NCI-H446 (cell line): ENCODE data around the gene PCSK1.

Source experiments
- DNase-seq, 2 experiments: peaks; one replicate each; lab custom pipeline; 2025; lab: John Stamatoyannopoulos, UW

The PCSK1 gene

DNA sequence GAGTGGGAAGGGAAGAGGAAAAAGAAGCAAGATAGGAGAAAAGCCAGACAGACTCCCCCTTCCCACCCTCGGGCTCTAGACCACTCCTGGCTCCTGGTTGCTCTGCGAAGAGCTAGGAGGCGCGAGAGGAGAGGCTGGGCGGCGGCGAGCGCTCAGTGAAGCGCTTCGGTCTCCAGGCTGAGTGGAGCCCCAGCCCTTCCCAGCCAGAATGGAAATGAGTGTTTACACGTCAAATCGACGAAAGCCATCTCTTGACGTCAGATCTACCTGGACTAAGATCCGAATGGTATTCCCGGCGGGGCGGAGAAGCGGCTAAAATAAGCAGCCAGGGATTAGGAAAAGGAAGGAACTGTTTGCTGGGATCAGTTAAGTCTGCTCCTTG, at the start of gene PCSK1:
Gene PCSK1, minus strand, starts transcription at position 183 of the 382 bp plus-strand sequence. CDS start 206 bp downstream, outside the sequence.
- DNase-seq: peak; percentile 41 to 75

DNA sequence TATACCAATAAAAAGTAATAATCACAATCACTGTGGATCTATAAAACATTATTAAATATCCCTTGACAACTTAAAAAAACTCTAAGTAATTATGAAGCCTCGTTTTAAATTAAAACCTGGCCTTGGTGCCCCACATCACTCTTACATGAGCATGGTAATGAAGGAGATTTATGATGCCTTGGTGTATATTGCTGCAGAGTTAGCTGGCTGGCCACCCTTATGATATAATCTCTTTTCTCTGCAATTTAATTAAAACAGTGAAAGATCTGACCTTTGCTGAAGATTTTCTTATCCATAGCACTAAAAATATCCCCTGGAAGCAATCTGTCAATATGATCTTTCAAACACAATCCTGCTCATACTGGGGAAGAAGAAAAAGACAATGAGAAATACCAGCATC, 48.8 kb upstream of the PCSK1 start:
- no peak for DNase-seq

DNA sequence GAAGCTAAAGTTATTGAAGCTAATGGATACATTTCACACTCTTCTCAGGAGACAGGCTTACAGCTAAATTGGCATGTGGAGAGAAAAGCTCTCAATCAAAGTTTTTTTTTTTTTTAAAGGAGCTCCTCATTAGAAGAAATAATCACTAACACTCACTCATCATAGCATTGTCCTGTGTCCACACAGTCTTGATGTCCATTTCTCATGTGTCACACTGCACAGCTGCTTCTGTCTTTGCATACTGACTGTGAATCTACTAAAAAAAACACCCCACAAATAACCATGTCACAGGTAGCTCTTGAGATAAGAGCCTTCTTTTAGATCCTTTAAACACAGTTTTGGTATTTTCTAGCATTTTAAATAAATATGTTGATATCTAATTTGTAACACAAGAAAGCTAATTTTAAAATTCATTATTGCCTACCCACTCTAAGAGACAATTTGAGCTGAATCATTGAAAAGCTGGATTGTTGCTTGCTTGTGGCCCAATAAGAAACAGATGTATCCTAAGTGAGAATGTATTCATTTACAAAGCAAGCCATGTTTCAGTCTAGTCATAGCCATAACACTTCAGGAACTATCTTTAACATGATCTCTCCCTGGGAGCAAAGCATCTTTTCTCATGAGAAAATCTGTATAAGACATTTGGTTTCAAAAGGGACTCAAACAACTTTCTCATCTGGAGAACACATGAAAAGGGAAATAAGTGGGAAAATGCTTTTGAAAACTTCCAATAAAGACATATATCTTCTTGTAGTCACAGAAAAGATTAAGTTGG, 48.1 kb upstream of the PCSK1 start:
- DNase-seq: no peak

- DNase-seq: no peak
Measured at GRCh38 chr5:96478983-96479382, 45.9 kb upstream of the PCSK1 start.

GRCh38 chr5:96476654-96477053, 43.6 kb upstream of the PCSK1 start:
- no peak for DNase-seq

DNA sequence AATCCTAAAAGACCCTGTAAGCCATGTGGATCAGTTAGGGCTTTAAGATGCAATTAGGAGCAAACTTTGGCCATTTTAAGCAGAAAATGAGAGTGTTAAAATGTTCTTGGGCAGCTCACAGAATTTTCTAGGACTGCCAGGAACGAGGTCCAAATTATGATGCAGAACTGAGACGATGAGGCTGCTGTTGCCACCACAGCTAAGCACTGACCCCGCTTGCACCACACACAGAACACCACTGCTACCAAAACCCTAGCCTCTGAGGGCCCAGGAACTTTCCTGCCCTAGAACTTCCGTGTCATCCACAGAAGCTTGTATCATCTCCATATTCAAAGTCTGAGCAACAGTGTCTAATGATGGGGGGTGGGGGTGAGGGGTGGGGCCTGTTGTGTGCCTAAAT, 41.0 kb upstream of the PCSK1 start:
- no peak for DNase-seq

GRCh38 chr5:96473155-96473554, 40.1 kb upstream of the PCSK1 start:
- DNase-seq: no peak

DNA sequence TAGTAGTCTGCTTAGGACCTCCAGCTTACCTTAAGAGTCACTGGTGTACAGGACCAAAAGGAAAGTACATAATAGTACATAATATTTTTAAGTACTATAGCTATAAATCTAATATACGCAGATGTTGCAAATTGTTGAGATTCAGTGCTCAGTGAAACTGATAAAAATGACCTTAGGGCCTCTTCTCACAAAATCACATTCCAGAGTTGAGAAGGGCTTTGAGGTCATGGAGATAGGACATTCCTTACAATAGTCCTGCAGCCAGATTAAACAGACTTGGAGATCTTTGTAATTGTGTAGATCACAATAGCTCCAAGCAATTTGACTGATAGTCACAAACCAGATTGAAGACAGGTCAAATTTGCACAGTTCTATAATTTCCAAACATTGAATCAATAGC, 37.7 kb upstream of the PCSK1 start:
- no peak for DNase-seq

- DNase-seq: no peak
Measured at GRCh38 chr5:96468956-96469355, 35.9 kb upstream of the PCSK1 start.

- DNase-seq: peak in 1 of 2 experiments; percentile 23
Measured at GRCh38 chr5:96463091-96463490, 30.0 kb upstream of the PCSK1 start.

DNA sequence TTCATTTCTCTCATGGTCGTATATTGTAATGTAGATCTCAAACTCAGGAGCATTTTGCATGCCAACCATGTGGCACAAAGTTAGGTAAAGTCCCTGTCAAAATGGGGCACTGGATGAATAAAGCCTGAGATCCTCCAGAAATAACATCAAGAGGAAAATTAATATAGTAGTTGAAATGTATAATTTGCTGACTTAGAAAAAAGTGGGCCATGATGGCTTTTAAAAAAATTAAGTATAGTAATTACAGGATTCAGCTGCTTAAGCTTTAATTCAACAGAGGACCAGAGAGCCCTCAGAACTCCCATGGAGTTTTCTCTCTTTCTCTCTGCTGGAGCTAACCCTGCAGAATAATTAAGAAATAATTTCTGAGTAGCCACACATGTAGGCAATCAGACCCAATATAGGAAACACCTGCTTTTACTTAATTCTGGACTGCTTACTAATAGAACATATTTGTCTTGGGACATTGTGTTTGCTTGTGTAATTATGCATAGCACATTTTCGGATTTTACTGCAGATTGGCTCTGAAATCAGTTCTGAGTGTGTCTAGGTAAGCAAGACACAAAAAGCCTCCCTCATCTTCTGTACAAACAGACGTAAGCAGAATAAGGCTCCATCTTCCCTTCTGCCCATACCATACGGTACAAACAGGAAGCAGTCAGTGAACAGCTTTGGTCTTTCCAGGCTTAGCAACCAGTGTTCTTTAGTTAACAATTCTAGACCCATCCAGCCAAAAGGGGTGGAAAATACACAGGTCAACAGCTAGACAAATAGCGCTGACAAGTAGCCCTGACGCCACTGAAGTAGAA, 26.5 kb upstream of the PCSK1 start:
- DNase-seq: no peak

DNA sequence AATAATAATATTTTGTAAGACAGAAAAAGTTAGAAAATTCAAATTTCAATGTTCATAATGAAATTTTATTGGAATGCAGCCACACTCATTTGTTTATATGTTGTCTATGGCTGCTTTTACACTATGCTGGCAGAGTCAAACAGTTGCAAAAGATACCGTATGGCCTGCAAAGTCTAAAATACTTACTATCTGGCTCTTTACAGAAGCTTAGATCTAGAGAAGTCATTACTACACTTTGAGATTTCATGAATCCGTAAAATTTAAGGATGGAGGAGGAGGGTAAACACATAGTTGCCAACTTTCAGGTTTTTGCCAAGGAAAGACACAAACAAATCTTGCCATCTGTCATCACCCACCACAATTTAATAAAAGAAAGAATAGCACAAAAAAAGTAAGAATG, 25.1 kb upstream of the PCSK1 start:
- peak in 1 of 2 experiments; percentile 31 for DNase-seq

DNA sequence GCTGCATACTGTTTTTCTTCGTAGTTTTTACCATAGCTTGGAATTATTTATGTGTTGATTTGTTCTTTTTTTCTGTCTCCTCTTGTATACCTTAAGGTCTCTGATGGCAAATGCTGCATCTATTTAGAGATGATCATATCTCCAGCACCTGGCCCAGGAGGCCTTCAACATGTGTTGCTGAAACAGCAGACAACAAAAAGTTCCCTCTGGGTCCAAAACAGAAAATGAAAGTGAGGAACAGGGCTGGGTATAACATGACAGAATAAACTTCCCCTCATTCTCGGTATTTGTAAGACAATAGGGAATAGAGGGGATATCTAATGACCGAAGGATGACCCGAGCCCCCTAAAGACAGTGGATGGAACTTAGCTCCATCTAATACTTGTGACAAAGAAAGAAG, 22.7 kb upstream of the PCSK1 start:
- DNase-seq: no peak

DNA sequence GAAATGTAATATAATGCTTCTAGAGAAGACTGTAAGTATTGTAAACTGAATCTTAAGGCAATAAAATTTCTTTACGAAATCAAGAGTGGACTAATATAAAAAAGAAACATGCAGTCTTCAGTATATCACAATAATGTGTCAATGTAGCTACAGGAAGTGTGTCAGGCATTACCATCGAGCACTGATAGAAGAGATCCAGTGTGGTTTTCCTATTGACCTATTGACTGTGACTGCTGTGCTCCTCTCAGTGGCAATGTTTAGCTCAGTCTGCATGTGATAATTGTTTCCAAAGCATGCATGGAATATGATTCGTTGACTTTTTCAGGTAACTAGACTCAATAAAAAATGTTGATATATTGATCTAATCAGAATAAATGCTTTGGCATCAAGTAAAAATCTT, 20.3 kb upstream of the PCSK1 start:
- DNase-seq: no peak

- DNase-seq: no peak
Measured at GRCh38 chr5:96447949-96448348, 14.9 kb upstream of the PCSK1 start.

DNA sequence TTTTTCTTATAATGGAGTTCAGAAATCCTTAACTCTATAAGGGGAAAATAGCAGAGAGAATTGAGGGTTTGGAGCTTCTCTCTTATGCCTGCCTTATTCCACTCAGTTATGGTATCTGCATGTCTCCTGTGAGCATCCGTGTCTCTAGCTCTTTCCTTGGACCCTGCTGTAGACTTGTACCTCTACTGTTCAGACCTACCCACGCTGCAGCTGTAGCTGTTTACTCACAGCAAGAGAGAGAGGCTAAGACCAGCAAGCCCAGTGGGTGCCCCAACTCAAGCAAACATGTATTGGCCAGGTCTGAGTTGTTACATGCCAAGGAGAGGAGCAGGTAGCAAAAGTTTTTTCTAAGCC, 7.1 kb upstream of the PCSK1 start:
- DNase-seq: no peak

GRCh38 chr5:96439477-96440184, 6.6 kb upstream of the PCSK1 start:
- no peak for DNase-seq

- DNase-seq: peak in 1 of 2 experiments; percentile 15
Measured at GRCh38 chr5:96434201-96434645, 1.2 kb upstream of the PCSK1 start.

DNA sequence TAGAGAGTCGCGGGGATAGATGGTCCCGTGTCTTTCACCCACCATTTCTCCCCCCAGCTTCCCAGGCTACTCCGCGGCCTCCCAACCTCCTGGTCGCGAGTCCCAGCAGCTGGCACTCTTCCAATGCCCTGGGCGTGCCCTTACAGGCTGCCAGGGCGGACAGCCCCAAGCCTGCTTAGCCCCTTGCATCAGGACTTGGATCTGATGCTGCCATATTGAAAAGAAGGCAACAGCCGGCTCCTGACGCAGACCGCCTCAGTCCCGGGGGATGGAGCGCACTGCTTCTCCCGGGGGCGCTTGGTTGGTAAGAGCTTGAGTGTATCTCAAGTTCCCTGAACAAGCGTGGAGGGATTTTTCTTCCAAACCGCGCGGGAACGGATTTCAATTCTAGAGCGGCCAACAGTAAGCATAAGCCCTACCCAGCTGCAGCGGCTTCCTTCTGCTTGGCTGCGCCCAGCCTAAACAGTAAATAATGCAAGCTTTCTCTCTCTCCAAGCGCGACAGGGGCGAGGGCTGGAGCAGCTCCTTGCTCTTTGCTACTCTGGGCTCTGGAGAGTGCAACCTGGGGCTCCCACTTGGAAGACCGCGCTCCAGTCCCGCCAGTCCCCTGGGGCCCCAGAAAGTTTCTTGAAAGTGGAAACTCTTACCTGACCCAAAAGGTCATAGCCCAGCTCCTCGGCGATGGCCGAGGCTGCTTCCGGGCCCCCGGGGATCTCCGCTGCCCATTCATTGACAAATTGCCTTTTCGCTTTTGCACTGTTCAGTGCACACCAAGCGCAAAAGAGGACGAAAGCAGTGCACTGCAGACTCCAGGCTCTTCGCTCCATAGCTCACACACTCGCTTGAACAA, 607 bp downstream of the PCSK1 start:
- peak; percentile 87 to 96 for DNase-seq

GRCh38 chr5:96431376-96432187, 1.5 kb downstream of the PCSK1 start:
- DNase-seq: peak; percentile 82 to 93

DNA sequence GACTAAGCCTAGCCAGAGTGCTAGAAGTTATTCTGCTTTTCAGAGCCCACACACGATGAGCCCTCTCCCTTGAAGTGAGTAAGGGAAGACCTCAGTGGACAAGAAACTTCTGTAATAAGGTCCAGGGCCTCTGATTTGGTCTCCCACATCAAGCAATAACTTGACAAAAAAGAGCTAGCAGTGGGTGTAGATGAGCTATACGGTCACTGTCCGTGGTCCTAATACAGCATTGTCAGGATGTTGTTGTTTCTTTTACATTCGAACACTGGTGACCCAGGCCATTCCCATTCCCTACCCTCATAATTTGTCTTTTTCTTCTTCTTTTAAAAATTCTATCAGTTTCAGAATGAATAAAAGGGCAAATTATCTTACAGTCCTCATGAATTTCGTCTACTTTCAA, 5.2 kb downstream of the PCSK1 start:
- no peak for DNase-seq
